Endothelial cell of umbilical vein (primary cell): Measurements from ENCODE around the gene COPS3. TPM values are rescaled to one million over a fixed set of nuclear protein-coding genes. Genes with fewer than 3 reads are reported as not detected.

Experiments used
- BruUV-seq: library from RNA; stranded (reverse); fragments of 400-500 nt; replicated peaks from 2 replicates; lab custom pipeline; 2021; lab: Mats Ljungman, UMichigan
- CTCF ChIA-PET: fragments of 300-600, 350-600 bp; sonication (Branson Sonifier 250); formaldehyde crosslinking; loops from one replicate; lab custom pipeline; 2021; ENCODE audit warnings: antibody characterized with exemption, inconsistent platforms; lab: Charles Lee
- POLR2A ChIA-PET: fragments of 300-600, 350-600 bp; sonication (Branson Sonifier 250); formaldehyde crosslinking; loops from one replicate; lab custom pipeline; 2021; ENCODE audit warnings: antibody characterized with exemption, inconsistent platforms; lab: Charles Lee
- DNase-seq: peaks from one replicate; pipeline ENCODE4 v3.0.0-alpha.2; 2011; ENCODE audit warnings: low read depth, low spot score
- FAIRE-seq: peaks from 2 replicates; lab custom pipeline; 2011; peaks lifted over from hg19 to GRCh38; lab: Jason Lieb, UNC
- H2AFZ ChIP-seq: 2 replicates; pipeline ENCODE4 v1.6.0; 2012; ENCODE audit warnings: low read depth, low read length, control low read depth, inconsistent platforms
- H3K27ac ChIP-seq: 2 replicates; pipeline ENCODE4 v1.5.1; 2011; ENCODE audit warnings: low read depth, mild to moderate bottlenecking, control low read depth, low read length, moderate library complexity; ENCODE audit not compliant: insufficient read depth
- H3K27me3 ChIP-seq, 2 experiments: 2 replicates each; pipeline versions ENCODE4 v1.6.0 to v1.6.1; 2011; ENCODE audit warnings: low read length in 2 of 2, mixed read lengths in 1 of 2; ENCODE audit not compliant: control insufficient read depth in 2 of 2, insufficient read depth in 2 of 2
- H3K36me3 ChIP-seq, 2 experiments: 2 replicates in 1 of 2; 3 replicates in 1 of 2; pipeline ENCODE4 v1.5.1; 2011; ENCODE audit warnings: low read length in 2 of 2, mild to moderate bottlenecking in 1 of 2, moderate library complexity in 1 of 2; ENCODE audit not compliant: control insufficient read depth in 2 of 2, insufficient read depth in 2 of 2; ENCODE audit errors: extremely low read depth in 1 of 2
- H3K4me1 ChIP-seq: 3 replicates; pipeline ENCODE4 v1.5.1; 2011; ENCODE audit warnings: mild to moderate bottlenecking, low read length; ENCODE audit not compliant: control insufficient read depth, insufficient read depth; ENCODE audit errors: extremely low read depth
- H3K4me2 ChIP-seq: 2 replicates; pipeline ENCODE4 v1.6.1; 2011; ENCODE audit warnings: low read length, control low read depth, mixed read lengths; ENCODE audit not compliant: insufficient read depth
- H3K4me3 ChIP-seq, 3 experiments: fragments of 200-600 bp in 1 of 3; sonication (generic), shearing (Covaris generic) in 1 of 3; replicated peaks in 1 of 3; 2 replicates each; pipeline ENCODE4 v1.5.1; 2011 to 2016; ENCODE audit warnings: control low read depth in 3 of 3, low read length in 3 of 3, mild to moderate bottlenecking in 2 of 3, inconsistent platforms in 1 of 3, low read depth in 1 of 3, moderate library complexity in 1 of 3; ENCODE audit not compliant: insufficient read depth in 1 of 3
- H3K79me2 ChIP-seq: 2 replicates; pipeline ENCODE4 v1.6.0; 2012; ENCODE audit warnings: low read length, inconsistent platforms; ENCODE audit not compliant: control insufficient read depth, insufficient read depth
- H3K9ac ChIP-seq: replicated peaks from 2 replicates; pipeline ENCODE3; 2011; ENCODE audit warnings: low read length, control low read depth; ENCODE audit not compliant: insufficient read depth; ENCODE audit errors: extremely low read depth
- H3K9me1 ChIP-seq: replicated peaks from 3 replicates; pipeline ENCODE4 v1.6.0; 2011; ENCODE audit warnings: mild to moderate bottlenecking, low read length; ENCODE audit not compliant: control insufficient read depth, insufficient read depth; ENCODE audit errors: extremely low read depth
- H3K9me3 ChIP-seq: replicated peaks from 2 replicates; pipeline ENCODE4 v1.5.1; 2012; ENCODE audit warnings: low read length, inconsistent platforms; ENCODE audit not compliant: control insufficient read depth, insufficient read depth
- H4K20me1 ChIP-seq: replicated peaks from 2 replicates; pipeline ENCODE3; 2011; ENCODE audit warnings: mild to moderate bottlenecking, low read length; ENCODE audit not compliant: control insufficient read depth, insufficient read depth; ENCODE audit errors: extremely low read depth
- CTCF ChIP-seq, 2 donors: IDR thresholded peaks; 1 replicate in 1 of 2; 2 replicates in 1 of 2; pipeline ENCODE4 v1.5.1; 2011; ENCODE audit warnings: low read length in 2 of 2, mild to moderate bottlenecking in 2 of 2, moderate library complexity in 2 of 2, control low read depth in 1 of 2, inconsistent platforms in 1 of 2, low read depth in 1 of 2; ENCODE audit not compliant: insufficient read depth in 1 of 2; ENCODE audit errors: extremely low read depth in 1 of 2
- EZH2 ChIP-seq: IDR thresholded peaks from 2 replicates; pipeline ENCODE4 v1.6.1; 2012; ENCODE audit warnings: borderline replicate concordance, low read depth, mild to moderate bottlenecking, moderate library complexity, low read length, inconsistent platforms; ENCODE audit not compliant: severe bottlenecking
- FOS ChIP-seq: IDR thresholded peaks from 2 replicates; pipeline ENCODE4 v1.6.1; 2011; ENCODE audit warnings: mild to moderate bottlenecking, low read length, moderate library complexity, borderline replicate concordance; ENCODE audit not compliant: insufficient read depth
- GATA2 ChIP-seq: IDR thresholded peaks from 2 replicates; pipeline ENCODE4 v1.7.0; 2011; ENCODE audit warnings: low read depth, mild to moderate bottlenecking, moderate library complexity, mixed read lengths, low read length; ENCODE audit not compliant: insufficient read length, insufficient read depth
- JUN ChIP-seq: IDR thresholded peaks from 2 replicates; pipeline ENCODE4 v1.6.1; 2011; ENCODE audit warnings: borderline replicate concordance, low read depth; ENCODE audit not compliant: insufficient read length, insufficient read depth
- MYC ChIP-seq: IDR thresholded peaks from one replicate; pipeline ENCODE4 v1.6.1; 2011; ENCODE audit warnings: mild to moderate bottlenecking, low read depth, low read length
- POLR2A ChIP-seq: IDR thresholded peaks from 2 replicates; pipeline ENCODE4 v1.6.1; 2012; ENCODE audit warnings: low read depth, mild to moderate bottlenecking, control low read depth, low read length
- POLR2AphosphoS5 ChIP-seq: IDR thresholded peaks from 2 replicates; pipeline ENCODE4 v1.6.1; 2012; ENCODE audit warnings: low read depth, mild to moderate bottlenecking, control low read depth, low read length, moderate library complexity; ENCODE audit not compliant: insufficient read depth
- dilution Hi-C: fragments of 300-500 bp; cut with MboI; formaldehyde crosslinking; loops from one replicate; pipeline ENCODE4 v1.15.0; 2019; ENCODE audit warnings: low sequenced_read_pairs; ENCODE audit not compliant: extremely low pct_ligation_motif_present
- intact Hi-C: fragments of 100-400 bp; cut with micrococcal nuclease; formaldehyde crosslinking; loops from one replicate; pipeline ENCODE4 v1.10.0; 2022
- polyA plus RNA-seq, 4 experiments: library from polyadenylated mRNA; depleted of rRNA in 3 of 4; stranded (reverse) in 3 of 4; unstranded in 1 of 4; fragments of >200 nt; gene quantifications; 2 replicates each; pipeline versions ENCODE4 v1.2.1 to v1.2.3, GENCODE V29; 2011 to 2012; ENCODE audit warnings: missing spikeins in 1 of 4
- total RNA-seq: library from RNA; stranded (reverse); gene quantifications from 2 replicates; pipeline ENCODE4 v1.2.3, GENCODE V29; 2021
- TF ChIP-seq, protein P1 (sequence below): IDR thresholded peaks from 2 replicates; pipeline ENCODE4 v1.6.1; 2011; ENCODE audit not compliant: insufficient read depth, insufficient read length

Gene COPS3
- total and polyA plus RNA-seq, 2 donors (not counting 3 experiments of a cell fraction or from before 2014, with no cell fraction given) = 54.8 to 80.9 TPM

- POLR2A ChIA-PET = no interaction called here
- Histone ChIP-seq H2AFZ (no peak overlapping the region), H3K9me3 (no peaks in the 10 kb centered on the region), H3K79me2 (no peaks in the 10 kb centered on the region), H3K4me2 (no peak overlapping the region), H3K36me3 (no peaks in the 10 kb centered on the region), H4K20me1 (no peaks in the 10 kb centered on the region), H3K9me1 (no peaks in the 10 kb centered on the region), H3K27ac (no peak overlapping the region), H3K4me1 (no peaks in the 10 kb centered on the region), H3K4me3 (no peak overlapping the region), H3K9ac (no peak overlapping the region), H3K27me3 (no peaks in the 10 kb centered on the region)
- intact Hi-C loops (no loop called here), dilution Hi-C loops (no loop called here)
- BruUV-seq = no TSS peak
- FAIRE-seq (no peak), DNase-seq (no peak)
- no peak for TF ChIP-seq POLR2AphosphoS5
- TF ChIP-seq POLR2A = no peak
- no peak for TF ChIP-seq MYC
- no peak for TF ChIP-seq GATA2
- TF ChIP-seq, protein P1, sequence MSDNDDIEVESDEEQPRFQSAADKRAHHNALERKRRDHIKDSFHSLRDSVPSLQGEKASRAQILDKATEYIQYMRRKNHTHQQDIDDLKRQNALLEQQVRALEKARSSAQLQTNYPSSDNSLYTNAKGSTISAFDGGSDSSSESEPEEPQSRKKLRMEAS = no peak
- no peak for TF ChIP-seq FOS
- TF ChIP-seq JUN = no peak
- TF ChIP-seq CTCF (IDR thresholded peaks at IDR 0.05; ENCODE audit: extremely low read depth in 1 of 2, insufficient read depth in 1 of 2, low read depth in 1 of 2, low read length in 2 of 2) = no peak
- TF ChIP-seq EZH2 = no peak
- CTCF ChIA-PET = no interaction called here
Observed at GRCh38 chr17:17324616-17325015, 43.6 kb upstream of the COPS3 start.
